ENCODE measurements around the gene NELL2. TPM values are rescaled to one million over a fixed set of nuclear protein-coding genes. Genes with fewer than 3 reads are reported as not detected.

Gene NELL2
- total RNA-seq, 1 experiment from 2014 or later = 32.7 TPM

DNA sequence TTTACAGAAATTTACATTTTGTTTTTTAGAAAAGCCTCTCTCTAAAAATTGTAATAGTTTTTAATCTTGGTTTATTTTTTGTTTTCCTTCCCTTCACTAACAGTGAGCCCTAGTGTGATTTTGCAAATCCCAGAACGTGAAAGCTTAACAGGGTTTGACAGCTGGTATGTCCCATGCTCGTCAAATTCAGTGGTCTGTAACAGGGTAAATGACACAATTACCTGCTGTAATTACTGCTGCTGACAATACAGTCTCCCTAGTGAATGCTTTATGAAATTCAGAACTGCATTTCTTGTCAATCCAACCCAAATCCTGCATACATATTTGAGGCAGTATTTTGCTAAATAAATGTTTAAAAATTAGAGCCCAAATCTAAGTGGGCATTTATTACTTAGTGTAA is 249.2 kb downstream of the NELL2 start:
- Histone ChIP-seq H2BK120ac (ENCODE audit: low read depth, low read length, poor library complexity, severe bottlenecking) (no peak overlapping the region), H3K79me1 (ENCODE audit: insufficient read depth, low read depth, low read length, poor library complexity, severe bottlenecking) (no peaks in the 10 kb centered on the region), H3K23ac (ENCODE audit: insufficient read length, low read depth, low read length) (no peak overlapping the region), H4K8ac (replicated peaks; ENCODE audit: insufficient read length, low read depth, low read length) (no peak overlapping the region), H4K5ac (ENCODE audit: insufficient read length, low read depth, low read length) (no peak overlapping the region), H4K91ac (ENCODE audit: insufficient read length, low read depth, low read length) (no peak overlapping the region), H2BK20ac (ENCODE audit: low read depth, low read length, poor library complexity, severe bottlenecking) (no peak overlapping the region), H2BK15ac (ENCODE audit: low read depth, low read length) (no peak overlapping the region), H3K79me2 (ENCODE audit: insufficient read depth, low read length) (no peaks in the 10 kb centered on the region), H3K14ac (ENCODE audit: insufficient read depth, low read length) (no peak overlapping the region), H3T11ph (ENCODE audit: low read length) (no peak overlapping the region), H2BK12ac (ENCODE audit: insufficient read length, low read depth, low read length) (no peak overlapping the region), H3K9me3 (ENCODE audit: control insufficient read depth, low read depth, low read length) (no peaks in the 10 kb centered on the region), H4K20me1 (ENCODE audit: control insufficient read depth, insufficient read depth, insufficient read length) (no peaks in the 10 kb centered on the region), H2AK5ac (ENCODE audit: insufficient read length, low read length) (no peak overlapping the region), H3K23me2 (ENCODE audit: insufficient read length, low read depth, low read length, poor library complexity, severe bottlenecking) (no peaks in the 10 kb centered on the region), H3K27me3 (ENCODE audit: insufficient read depth, low read length) (no peaks in the 10 kb centered on the region), H3K4ac (ENCODE audit: low read depth, low read length) (no peak overlapping the region), H3K18ac (ENCODE audit: insufficient read length, low read depth, low read length) (no peak overlapping the region), H3K4me2 (ENCODE audit: insufficient read depth, insufficient read length, low read length) (no peak overlapping the region), H3K4me1 (ENCODE audit: insufficient read depth, low read length) (no peaks in the 10 kb centered on the region), H3K56ac (ENCODE audit: insufficient read length, low read depth, low read length) (no peak overlapping the region), H2AFZ (ENCODE audit: low read length) (no peak overlapping the region), H3K27ac (ENCODE audit: insufficient read length, low read depth, low read length) (no peak overlapping the region), H2BK5ac (ENCODE audit: insufficient read length, low read length) (no peak overlapping the region), H3K9ac (ENCODE audit: extremely low read depth, insufficient read length, low read length) (no peak overlapping the region)
- TF ChIP-seq CTCF (conservative IDR thresholded peaks at IDR 0.05) = no peak
- no peaks in the 10 kb centered on the region for H3K27me3 Mint-ChIP-seq (ENCODE audit: low read depth)
- DNase-seq = no peak
- H3K4me1 Mint-ChIP-seq = peaks cover 17 to 22% of the 10 kb centered on the region in 2 experiments
- H3K36me3 Mint-ChIP-seq (ENCODE audit: insufficient read depth in 1 of 3, low read depth in 3 of 3) = no peaks in the 10 kb centered on the region
- no peaks in the 10 kb centered on the region for H3K9me3 Mint-ChIP-seq
- H3K27ac Mint-ChIP-seq = no peak overlapping the region
- WGBS (ENCODE audit: extremely low coverage, insufficient read length, low lambda C conversion rate) = no CpG with 5 or more reads among the region's 2 CpGs
- no peak overlapping the region for H3K4me3 Mint-ChIP-seq

All from H9 (cell line).